SK-N-SH (cell line): ENCODE measurements around the gene KRTAP10-2.

ENCODE experiments used
- CHD2 ChIP-seq: fragments of 150-350 bp; IDR thresholded peaks from 2 replicates; pipeline ENCODE4 v1.6.1; 2018; ENCODE audit warnings: low read length; ENCODE audit not compliant: partially characterized antibody
- CTCF ChIP-seq: fragments of 200-600 bp; sonication (generic); IDR thresholded peaks from 2 replicates; pipeline ENCODE4 v1.6.1; 2017; ENCODE audit warnings: antibody characterized with exemption, mild to moderate bottlenecking, moderate library complexity
- EZH2phosphoT487 ChIP-seq: fragments of 200-600 bp; sonication (generic); IDR thresholded peaks from 2 replicates; pipeline ENCODE4 v1.6.1; 2017; ENCODE audit warnings: low read depth, mixed run types, mild to moderate bottlenecking, antibody characterized with exemption, moderate library complexity, borderline replicate concordance
- JUND ChIP-seq: IDR thresholded peaks from 2 replicates; pipeline ENCODE4 v1.4.0; 2012
- MAX ChIP-seq: IDR thresholded peaks from 2 replicates; pipeline ENCODE4 v1.4.0; 2012; ENCODE audit warnings: low read depth
- RFX5 ChIP-seq: IDR thresholded peaks from 2 replicates; pipeline ENCODE4 v1.6.1; 2012; ENCODE audit warnings: mild to moderate bottlenecking, improper control_type of control experiment, low read length
- SMC3 ChIP-seq: IDR thresholded peaks from 2 replicates; pipeline ENCODE4 v1.6.1; 2012; ENCODE audit warnings: low read depth, low read length, improper control_type of control experiment
- TAF1 ChIP-seq: IDR thresholded peaks from 2 replicates; pipeline ENCODE4 v1.6.1; 2012; ENCODE audit warnings: low read depth, mild to moderate bottlenecking, low read length, moderate library complexity, borderline replicate concordance
- TCF12 ChIP-seq: IDR thresholded peaks from 2 replicates; pipeline ENCODE4 v1.4.0; 2012
- USF2 ChIP-seq: fragments of 150-350 bp; IDR thresholded peaks from 2 replicates; pipeline ENCODE4 v1.6.1; 2017; ENCODE audit warnings: antibody characterized with exemption, low read length, low read depth, borderline replicate concordance

- no peak for TF ChIP-seq TAF1
- no peak for TF ChIP-seq EZH2phosphoT487
- TF ChIP-seq CTCF: no peak
- no peak for TF ChIP-seq TCF12
- no peak for TF ChIP-seq MAX
- no peak for TF ChIP-seq CHD2
- no peak for TF ChIP-seq USF2
- TF ChIP-seq JUND: no peak
- no peak for TF ChIP-seq RFX5
- no peak for TF ChIP-seq SMC3
These were observed 18.0 kb downstream of the KRTAP10-2 start for GRCh38 chr21:44533121-44533890.
